K562 treated with DMSO at 1 percent for 12 hours (cell line): ENCODE measurements around the gene CCNB1. TPM values are rescaled to one million over a fixed set of nuclear protein-coding genes. Genes with fewer than 3 reads are reported as not detected.

Experiments
- total RNA-seq: library from RNA; unstranded; fragments of 300-600 nt; gene quantifications from 2 replicates; pipeline ENCODE4 v1.2.3, GENCODE V29; 2022; ENCODE audit not compliant: insufficient read depth

Gene CCNB1
- total RNA-seq: 101 and 167 TPM in 2 replicates

DNA sequence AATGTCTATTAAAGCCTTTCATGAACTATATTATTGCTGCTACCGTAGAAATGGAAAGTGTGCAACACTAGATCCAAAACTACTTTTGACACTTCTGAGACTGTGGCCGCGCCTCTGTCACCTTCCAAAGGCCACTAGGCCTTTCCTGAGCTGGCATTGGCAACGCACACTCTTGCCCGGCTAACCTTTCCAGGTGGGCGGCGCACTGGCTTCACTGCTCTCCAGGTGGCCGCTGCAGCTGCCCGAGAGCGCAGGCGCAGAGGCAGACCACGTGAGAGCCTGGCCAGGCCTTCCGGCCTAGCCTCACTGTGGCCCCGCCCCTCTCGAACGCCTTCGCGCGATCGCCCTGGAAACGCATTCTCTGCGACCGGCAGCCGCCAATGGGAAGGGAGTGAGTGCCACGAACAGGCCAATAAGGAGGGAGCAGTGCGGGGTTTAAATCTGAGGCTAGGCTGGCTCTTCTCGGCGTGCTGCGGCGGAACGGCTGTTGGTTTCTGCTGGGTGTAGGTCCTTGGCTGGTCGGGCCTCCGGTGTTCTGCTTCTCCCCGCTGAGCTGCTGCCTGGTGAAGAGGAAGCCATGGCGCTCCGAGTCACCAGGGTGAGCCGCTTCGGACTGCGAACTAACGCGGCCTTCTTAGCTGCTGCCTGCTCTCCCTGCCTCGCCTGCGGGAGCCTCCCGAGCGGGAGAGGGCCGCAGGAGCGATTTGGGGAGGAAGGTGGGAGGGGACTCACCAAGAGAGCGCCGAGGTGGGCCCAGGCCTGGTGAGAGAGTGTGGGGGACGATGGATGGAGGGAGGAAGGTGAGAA lies at the start of gene CCNB1:
CCNB1 (plus strand) TSS at position 465 of the 807 bp plus-strand sequence; CDS start at position 578, 113 bp downstream.

DNA sequence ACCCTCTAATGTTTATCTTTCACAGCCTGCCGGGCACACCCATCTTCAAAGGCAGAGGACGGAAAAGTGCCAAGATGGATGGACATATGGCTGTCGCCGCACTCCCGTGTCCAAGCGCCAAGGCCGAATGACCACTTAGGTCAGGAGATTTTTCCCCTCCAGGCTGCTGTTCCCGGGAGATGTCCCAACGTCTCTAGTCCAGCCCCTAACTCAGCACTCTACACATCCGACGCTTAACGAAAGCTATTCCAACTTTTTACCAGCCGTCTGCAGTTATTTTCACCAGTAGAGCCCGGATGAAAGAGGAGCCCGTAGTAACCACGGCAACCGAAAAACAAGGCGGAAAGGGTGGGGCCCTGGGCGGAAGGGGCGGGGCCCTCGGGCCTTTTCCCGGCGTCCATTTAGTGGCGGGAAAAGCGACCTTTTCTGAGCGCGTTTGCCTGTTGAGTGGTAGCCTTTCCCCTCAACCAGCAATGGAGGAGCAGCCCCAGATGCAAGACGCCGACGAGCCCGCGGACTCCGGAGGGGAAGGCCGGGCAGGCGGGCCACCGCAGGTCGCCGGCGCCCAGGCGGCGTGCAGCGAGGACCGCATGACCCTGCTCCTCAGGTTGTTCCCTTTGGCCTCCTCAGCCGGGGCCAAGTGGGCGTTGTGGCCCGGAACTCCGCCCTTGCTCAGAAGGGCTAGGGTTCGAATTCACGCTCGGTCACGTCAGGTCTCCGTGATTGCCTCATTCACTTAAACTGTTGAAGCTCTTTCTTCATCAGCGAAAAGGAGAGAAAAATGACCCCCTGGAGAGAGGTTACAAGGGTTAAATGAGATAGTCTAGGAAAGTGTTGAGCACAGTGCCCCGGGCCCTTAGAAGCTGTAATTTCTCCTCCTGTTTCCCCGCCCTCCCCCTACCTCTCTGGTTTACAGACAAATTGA lies 22.5 kb downstream of the CCNB1 start, which contains the start of gene CENPH:
CENPH (plus strand) TSS at position 422 of the 925 bp plus-strand sequence; CDS start at position 474, 52 bp downstream.

Other genes with a start within 250 kb of the CCNB1 start
- 26.5 and 56.1 TPM in 2 replicates for gene SLC30A5, start 73.1 kb upstream of the CCNB1 start, total RNA-seq
- gene CENPH, start 22.4 kb downstream of the CCNB1 start, total RNA-seq: 74.3 and 93.8 TPM in 2 replicates
- gene CDK7, start 67.7 kb downstream of the CCNB1 start, total RNA-seq: 34.2 and 34.8 TPM in 2 replicates
- 1.5 and 4.7 TPM in 2 replicates for gene CCDC125, start 165.7 kb downstream of the CCNB1 start, total RNA-seq
- gene AK6, start 202.4 kb downstream of the CCNB1 start, total RNA-seq: 31.7 and 44.9 TPM in 2 replicates
- gene TAF9, start 202.4 kb downstream of the CCNB1 start, total RNA-seq: 62.3 and 120 TPM in 2 replicates
- 13.3 and 30.3 TPM in 2 replicates for gene RAD17, start 202.7 kb downstream of the CCNB1 start, total RNA-seq
- gene MARVELD2, start 248.0 kb downstream of the CCNB1 start, total RNA-seq: 0.17 TPM in 1 of 2 replicates, not detected in the other